Endothelial cell of umbilical vein (primary cell): Measurements from ENCODE around the gene SHOC2. TPM values are rescaled to one million over a fixed set of nuclear protein-coding genes. Genes with fewer than 3 reads are reported as not detected.

Experiments used
- BruUV-seq: library from RNA; stranded (reverse); fragments of 400-500 nt; replicated peaks from 2 replicates; lab custom pipeline; 2021; lab: Mats Ljungman, UMichigan
- CTCF ChIA-PET: fragments of 300-600, 350-600 bp; sonication (Branson Sonifier 250); formaldehyde crosslinking; loops from one replicate; lab custom pipeline; 2021; ENCODE audit warnings: antibody characterized with exemption, inconsistent platforms; lab: Charles Lee
- POLR2A ChIA-PET: fragments of 300-600, 350-600 bp; sonication (Branson Sonifier 250); formaldehyde crosslinking; loops from one replicate; lab custom pipeline; 2021; ENCODE audit warnings: antibody characterized with exemption, inconsistent platforms; lab: Charles Lee
- DNase-seq: peaks from one replicate; pipeline ENCODE4 v3.0.0-alpha.2; 2011; ENCODE audit warnings: low read depth, low spot score
- FAIRE-seq: peaks from 2 replicates; lab custom pipeline; 2011; peaks lifted over from hg19 to GRCh38; lab: Jason Lieb, UNC
- H2AFZ ChIP-seq: 2 replicates; pipeline ENCODE4 v1.6.0; 2012; ENCODE audit warnings: low read depth, low read length, control low read depth, inconsistent platforms
- H3K27ac ChIP-seq: 2 replicates; pipeline ENCODE4 v1.5.1; 2011; ENCODE audit warnings: low read depth, mild to moderate bottlenecking, control low read depth, low read length, moderate library complexity; ENCODE audit not compliant: insufficient read depth
- H3K27me3 ChIP-seq, 2 experiments: 2 replicates each; pipeline versions ENCODE4 v1.6.0 to v1.6.1; 2011; ENCODE audit warnings: low read length in 2 of 2, mixed read lengths in 1 of 2; ENCODE audit not compliant: control insufficient read depth in 2 of 2, insufficient read depth in 2 of 2
- H3K36me3 ChIP-seq, 2 experiments: 2 replicates in 1 of 2; 3 replicates in 1 of 2; pipeline ENCODE4 v1.5.1; 2011; ENCODE audit warnings: low read length in 2 of 2, mild to moderate bottlenecking in 1 of 2, moderate library complexity in 1 of 2; ENCODE audit not compliant: control insufficient read depth in 2 of 2, insufficient read depth in 2 of 2; ENCODE audit errors: extremely low read depth in 1 of 2
- H3K4me1 ChIP-seq: 3 replicates; pipeline ENCODE4 v1.5.1; 2011; ENCODE audit warnings: mild to moderate bottlenecking, low read length; ENCODE audit not compliant: control insufficient read depth, insufficient read depth; ENCODE audit errors: extremely low read depth
- H3K4me2 ChIP-seq: 2 replicates; pipeline ENCODE4 v1.6.1; 2011; ENCODE audit warnings: low read length, control low read depth, mixed read lengths; ENCODE audit not compliant: insufficient read depth
- H3K4me3 ChIP-seq, 3 experiments: fragments of 200-600 bp in 1 of 3; sonication (generic), shearing (Covaris generic) in 1 of 3; replicated peaks in 1 of 3; 2 replicates each; pipeline ENCODE4 v1.5.1; 2011 to 2016; ENCODE audit warnings: control low read depth in 3 of 3, low read length in 3 of 3, mild to moderate bottlenecking in 2 of 3, inconsistent platforms in 1 of 3, low read depth in 1 of 3, moderate library complexity in 1 of 3; ENCODE audit not compliant: insufficient read depth in 1 of 3
- H3K79me2 ChIP-seq: 2 replicates; pipeline ENCODE4 v1.6.0; 2012; ENCODE audit warnings: low read length, inconsistent platforms; ENCODE audit not compliant: control insufficient read depth, insufficient read depth
- H3K9ac ChIP-seq: replicated peaks from 2 replicates; pipeline ENCODE3; 2011; ENCODE audit warnings: low read length, control low read depth; ENCODE audit not compliant: insufficient read depth; ENCODE audit errors: extremely low read depth
- H3K9me1 ChIP-seq: replicated peaks from 3 replicates; pipeline ENCODE4 v1.6.0; 2011; ENCODE audit warnings: mild to moderate bottlenecking, low read length; ENCODE audit not compliant: control insufficient read depth, insufficient read depth; ENCODE audit errors: extremely low read depth
- H3K9me3 ChIP-seq: replicated peaks from 2 replicates; pipeline ENCODE4 v1.5.1; 2012; ENCODE audit warnings: low read length, inconsistent platforms; ENCODE audit not compliant: control insufficient read depth, insufficient read depth
- H4K20me1 ChIP-seq: replicated peaks from 2 replicates; pipeline ENCODE3; 2011; ENCODE audit warnings: mild to moderate bottlenecking, low read length; ENCODE audit not compliant: control insufficient read depth, insufficient read depth; ENCODE audit errors: extremely low read depth
- EZH2 ChIP-seq: IDR thresholded peaks from 2 replicates; pipeline ENCODE4 v1.6.1; 2012; ENCODE audit warnings: borderline replicate concordance, low read depth, mild to moderate bottlenecking, moderate library complexity, low read length, inconsistent platforms; ENCODE audit not compliant: severe bottlenecking
- FOS ChIP-seq: IDR thresholded peaks from 2 replicates; pipeline ENCODE4 v1.6.1; 2011; ENCODE audit warnings: mild to moderate bottlenecking, low read length, moderate library complexity, borderline replicate concordance; ENCODE audit not compliant: insufficient read depth
- GATA2 ChIP-seq: IDR thresholded peaks from 2 replicates; pipeline ENCODE4 v1.7.0; 2011; ENCODE audit warnings: low read depth, mild to moderate bottlenecking, moderate library complexity, mixed read lengths, low read length; ENCODE audit not compliant: insufficient read length, insufficient read depth
- JUN ChIP-seq: IDR thresholded peaks from 2 replicates; pipeline ENCODE4 v1.6.1; 2011; ENCODE audit warnings: borderline replicate concordance, low read depth; ENCODE audit not compliant: insufficient read length, insufficient read depth
- MAX ChIP-seq: IDR thresholded peaks from 2 replicates; pipeline ENCODE4 v1.6.1; 2011; ENCODE audit not compliant: insufficient read depth, insufficient read length
- MYC ChIP-seq: IDR thresholded peaks from one replicate; pipeline ENCODE4 v1.6.1; 2011; ENCODE audit warnings: mild to moderate bottlenecking, low read depth, low read length
- POLR2A ChIP-seq: IDR thresholded peaks from 2 replicates; pipeline ENCODE4 v1.6.1; 2012; ENCODE audit warnings: low read depth, mild to moderate bottlenecking, control low read depth, low read length
- POLR2AphosphoS5 ChIP-seq: IDR thresholded peaks from 2 replicates; pipeline ENCODE4 v1.6.1; 2012; ENCODE audit warnings: low read depth, mild to moderate bottlenecking, control low read depth, low read length, moderate library complexity; ENCODE audit not compliant: insufficient read depth
- dilution Hi-C: fragments of 300-500 bp; cut with MboI; formaldehyde crosslinking; loops from one replicate; pipeline ENCODE4 v1.15.0; 2019; ENCODE audit warnings: low sequenced_read_pairs; ENCODE audit not compliant: extremely low pct_ligation_motif_present
- intact Hi-C: fragments of 100-400 bp; cut with micrococcal nuclease; formaldehyde crosslinking; loops from one replicate; pipeline ENCODE4 v1.10.0; 2022
- polyA plus RNA-seq, 4 experiments: library from polyadenylated mRNA; depleted of rRNA in 3 of 4; stranded (reverse) in 3 of 4; unstranded in 1 of 4; fragments of >200 nt; gene quantifications; 2 replicates each; pipeline versions ENCODE4 v1.2.1 to v1.2.3, GENCODE V29; 2011 to 2012; ENCODE audit warnings: missing spikeins in 1 of 4
- total RNA-seq: library from RNA; stranded (reverse); gene quantifications from 2 replicates; pipeline ENCODE4 v1.2.3, GENCODE V29; 2021
- TF ChIP-seq, protein P1 (sequence below), 2 donors: IDR thresholded peaks; 1 replicate in 1 of 2; 2 replicates in 1 of 2; pipeline ENCODE4 v1.5.1; 2011; ENCODE audit warnings: low read length in 2 of 2, mild to moderate bottlenecking in 2 of 2, moderate library complexity in 2 of 2, control low read depth in 1 of 2, inconsistent platforms in 1 of 2, low read depth in 1 of 2; ENCODE audit not compliant: insufficient read depth in 1 of 2; ENCODE audit errors: extremely low read depth in 1 of 2

The SHOC2 gene
- total and polyA plus RNA-seq, 2 donors (not counting 3 experiments of a cell fraction or from before 2014, with no cell fraction given), result 13.0 to 37.1 TPM

DNA sequence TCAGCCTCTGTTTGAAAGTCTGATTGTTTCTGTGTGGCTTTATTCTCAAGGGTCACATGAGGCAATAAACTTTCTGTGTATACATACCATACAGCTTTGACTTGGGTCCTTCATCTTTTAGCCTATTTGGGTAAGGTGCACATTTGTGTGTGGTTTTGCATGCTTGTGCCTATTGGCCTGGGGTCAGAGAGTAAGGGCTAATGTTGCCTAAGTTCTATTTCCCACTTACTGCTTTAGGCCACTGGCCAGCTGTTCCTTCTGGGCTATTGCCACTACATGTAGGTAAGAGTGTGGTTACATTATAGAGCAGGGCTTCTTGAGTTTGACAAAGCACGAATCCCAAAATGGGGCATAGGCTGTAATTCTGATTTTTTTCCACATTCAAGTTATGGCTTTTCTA lies 22.2 kb upstream of the SHOC2 start:
- no TSS peak for BruUV-seq
- CTCF ChIA-PET, result interaction anchor here (1.1 to 4.6 kb wide), 5 partner anchors 9 to 152 kb away, joined by 5 to 113 read pairs (median 6); partner anchors contain the start of gene BBIP1

More for the DNA sequence above, 22.2 kb upstream of the SHOC2 start:
- no peak overlapping the region for H3K27ac ChIP-seq
- dilution Hi-C loops, result no loop called here
- no peaks in the 10 kb centered on the region for H4K20me1 ChIP-seq
- H3K4me2 ChIP-seq, result no peak overlapping the region
- H3K4me3 ChIP-seq, result no peak overlapping the region
- DNase-seq (no peak), FAIRE-seq (no peak)
- H3K4me1 ChIP-seq, result no peaks in the 10 kb centered on the region
- intact Hi-C loops, result no loop called here
- H3K9me3 ChIP-seq, result no peaks in the 10 kb centered on the region
- H3K9me1 ChIP-seq, result no peaks in the 10 kb centered on the region
- peaks cover 7 to 10% of the 10 kb centered on the region in 2 experiments for H3K36me3 ChIP-seq
- no peak overlapping the region for H2AFZ ChIP-seq
- H3K27me3 ChIP-seq, result no peaks in the 10 kb centered on the region
- H3K79me2 ChIP-seq, result no peaks in the 10 kb centered on the region
- H3K9ac ChIP-seq, result no peak overlapping the region
- POLR2A ChIA-PET, result no interaction called here
- TF ChIP-seq, protein P1, sequence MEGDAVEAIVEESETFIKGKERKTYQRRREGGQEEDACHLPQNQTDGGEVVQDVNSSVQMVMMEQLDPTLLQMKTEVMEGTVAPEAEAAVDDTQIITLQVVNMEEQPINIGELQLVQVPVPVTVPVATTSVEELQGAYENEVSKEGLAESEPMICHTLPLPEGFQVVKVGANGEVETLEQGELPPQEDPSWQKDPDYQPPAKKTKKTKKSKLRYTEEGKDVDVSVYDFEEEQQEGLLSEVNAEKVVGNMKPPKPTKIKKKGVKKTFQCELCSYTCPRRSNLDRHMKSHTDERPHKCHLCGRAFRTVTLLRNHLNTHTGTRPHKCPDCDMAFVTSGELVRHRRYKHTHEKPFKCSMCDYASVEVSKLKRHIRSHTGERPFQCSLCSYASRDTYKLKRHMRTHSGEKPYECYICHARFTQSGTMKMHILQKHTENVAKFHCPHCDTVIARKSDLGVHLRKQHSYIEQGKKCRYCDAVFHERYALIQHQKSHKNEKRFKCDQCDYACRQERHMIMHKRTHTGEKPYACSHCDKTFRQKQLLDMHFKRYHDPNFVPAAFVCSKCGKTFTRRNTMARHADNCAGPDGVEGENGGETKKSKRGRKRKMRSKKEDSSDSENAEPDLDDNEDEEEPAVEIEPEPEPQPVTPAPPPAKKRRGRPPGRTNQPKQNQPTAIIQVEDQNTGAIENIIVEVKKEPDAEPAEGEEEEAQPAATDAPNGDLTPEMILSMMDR (IDR thresholded peaks at IDR 0.05; ENCODE audit: extremely low read depth in 1 of 2, insufficient read depth in 1 of 2, low read depth in 1 of 2, low read length in 2 of 2), result no peak
- no peak for TF ChIP-seq MAX
- no peak for TF ChIP-seq POLR2A
- TF ChIP-seq GATA2, result no peak
- no peak for TF ChIP-seq MYC
- no peak for TF ChIP-seq POLR2AphosphoS5
- TF ChIP-seq JUN, result no peak
- no peak for TF ChIP-seq FOS
- TF ChIP-seq EZH2, result no peak
